A549 treated with CpdA at 1 μM for 4 hours (cell line): ENCODE measurements around the gene SCP2D1. TPM values are rescaled to one million over a fixed set of nuclear protein-coding genes. Genes with fewer than 3 reads are reported as not detected.

Experiments used
- total RNA-seq: library from RNA; stranded (reverse); fragments of 200-300 nt; extraction: Qiagen RNA extraction; gene quantifications from 5 replicates; pipeline ENCODE4 v1.2.3, GENCODE V29; 2022; ENCODE audit warnings: low read depth

SCP2D1 gene
- total RNA-seq, result not detected in 5 replicates

DNA sequence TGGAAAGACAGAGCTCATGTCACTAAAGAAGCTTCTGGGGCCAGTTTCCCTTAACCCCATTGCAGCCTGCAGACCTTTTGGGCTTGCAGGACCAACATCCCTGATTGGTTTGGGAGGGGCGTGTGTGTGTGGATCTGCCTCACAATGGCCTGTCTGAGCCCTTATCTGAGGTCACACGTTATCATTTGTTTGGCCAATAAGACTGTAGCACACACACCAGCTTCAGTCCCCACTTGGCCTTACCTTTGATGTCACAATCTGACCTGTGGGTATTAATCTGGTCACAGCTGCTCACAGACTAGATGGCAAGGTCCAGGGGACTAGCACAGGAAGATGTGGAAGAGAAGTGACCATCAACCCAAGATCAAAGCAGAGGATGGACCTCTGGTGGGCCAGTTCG is at the start of gene SCP2D1:
SCP2D1 (plus strand) TSS at position 301 of the 400 bp plus-strand sequence; CDS start at position 334, 33 bp downstream.

Other genes starting within 250 kb of the SCP2D1 start
- 136 to 176 TPM (median 142 TPM) in 5 replicates for gene SMIM26, start 246.4 kb upstream of the SCP2D1 start, total RNA-seq
- 76.4 to 81.0 TPM (median 79.1 TPM) in 5 replicates for gene DTD1, start 225.7 kb upstream of the SCP2D1 start, total RNA-seq